ENCODE results near the gene FRMPD2. TPM values are rescaled to one million over a fixed set of nuclear protein-coding genes. Genes with fewer than 3 reads are reported as not detected.
"Not testable (repeated sequence)": the region's sequence is repeated elsewhere in the genome, so short reads cannot be mapped to it uniquely, and the experiment has no call there.

The FRMPD2 gene
- total RNA-seq, 1 experiment from 2014 or later = 1.3 TPM

- no TSS peak for BruUV-seq (replicated peaks)
- intact Hi-C loops (cut with micrococcal nuclease) = no loop called here
- POLR2A ChIA-PET = interaction anchor here (1.2 to 1.8 kb wide), 2 partner anchors 27 to 28 kb away, joined by 3 to 8 read pairs; no protein-coding TSS in a partner anchor
Measured at GRCh38 chr10:48224979-48225560, 49.4 kb downstream of the FRMPD2 start.

GRCh38 chr10:48224296-48224695 lies 50.2 kb downstream of the FRMPD2 start:
- no peaks in the 10 kb centered on the region for H3K9me3 Mint-ChIP-seq (ENCODE audit: unreplicated experiment)
- POLR2A ChIA-PET = no interaction called here
- peaks cover 67% of the 10 kb centered on the region for H3K27me3 Mint-ChIP-seq (ENCODE audit: insufficient read depth, unreplicated experiment)
- CTCF ChIA-PET = interaction anchor here (0.9 kb wide), 1 partner anchor 10 kb away, joined by 3 read pairs; no protein-coding TSS in a partner anchor
- TF ChIP-seq CTCF (IDR thresholded peaks at IDR 0.05; ENCODE audit: unreplicated experiment) = no peak
- BruUV-seq (replicated peaks) = no TSS peak
- peaks cover 8% of the 10 kb centered on the region for H3K4me1 Mint-ChIP-seq (ENCODE audit: insufficient read depth, unreplicated experiment)
- H3K36me3 Mint-ChIP-seq (ENCODE audit: insufficient read depth, unreplicated experiment) = no peaks in the 10 kb centered on the region
- H3K4me3 Mint-ChIP-seq (ENCODE audit: unreplicated experiment) = no peak overlapping the region
- no peak for DNase-seq (ENCODE audit: unreplicated experiment)
- intact Hi-C loops (cut with micrococcal nuclease) = no loop called here
- H3K27ac Mint-ChIP-seq (ENCODE audit: low read depth, unreplicated experiment) = no peak overlapping the region

More at GRCh38 chr10:48224979-48225560, 49.4 kb downstream of the FRMPD2 start:
- H3K4me1 Mint-ChIP-seq (ENCODE audit: insufficient read depth, unreplicated experiment) = peaks cover 8% of the 10 kb centered on the region
- no peaks in the 10 kb centered on the region for H3K9me3 Mint-ChIP-seq (ENCODE audit: unreplicated experiment)
- H3K27ac Mint-ChIP-seq (ENCODE audit: low read depth, unreplicated experiment) = no peak overlapping the region
- CTCF ChIA-PET = interaction anchor here (0.9 to 1.4 kb wide), 2 partner anchors 8 to 11 kb away, joined by 3 read pairs; no protein-coding TSS in a partner anchor
- peaks cover 59% of the 10 kb centered on the region for H3K27me3 Mint-ChIP-seq (ENCODE audit: insufficient read depth, unreplicated experiment)
- H3K36me3 Mint-ChIP-seq (ENCODE audit: insufficient read depth, unreplicated experiment) = no peaks in the 10 kb centered on the region
- peak; percentile 5 for DNase-seq (ENCODE audit: unreplicated experiment)
- no peak overlapping the region for H3K4me3 Mint-ChIP-seq (ENCODE audit: unreplicated experiment)
- no peak for TF ChIP-seq CTCF (IDR thresholded peaks at IDR 0.05; ENCODE audit: unreplicated experiment)

GRCh38 chr10:48221814-48222213 lies 52.7 kb downstream of the FRMPD2 start:
- no peaks in the 10 kb centered on the region for H3K36me3 Mint-ChIP-seq (ENCODE audit: insufficient read depth, unreplicated experiment)

GRCh38 chr10:48221031-48221430 lies 53.5 kb downstream of the FRMPD2 start:
- H3K36me3 Mint-ChIP-seq (ENCODE audit: insufficient read depth, unreplicated experiment); DNase-seq (ENCODE audit: unreplicated experiment); intact Hi-C loops (cut with micrococcal nuclease); BruUV-seq (replicated peaks); CTCF ChIA-PET; H3K4me3 Mint-ChIP-seq (ENCODE audit: unreplicated experiment); H3K27ac Mint-ChIP-seq (ENCODE audit: low read depth, unreplicated experiment); H3K9me3 Mint-ChIP-seq (ENCODE audit: unreplicated experiment); POLR2A ChIA-PET: not testable (repeated sequence)
- peaks cover 11% of the 10 kb centered on the region for H3K4me1 Mint-ChIP-seq (ENCODE audit: insufficient read depth, unreplicated experiment)
- H3K27me3 Mint-ChIP-seq (ENCODE audit: insufficient read depth, unreplicated experiment) = peaks cover 55% of the 10 kb centered on the region

More at GRCh38 chr10:48221814-48222213, 52.7 kb downstream of the FRMPD2 start:
- no peak for DNase-seq (ENCODE audit: unreplicated experiment)
- ChIA-PET POLR2A (interaction anchor here (0.6 kb wide), 1 partner anchor 79 kb away, joined by 5 read pairs; no protein-coding TSS in a partner anchor), CTCF (no interaction called here)
- intact Hi-C loops (cut with micrococcal nuclease) = no loop called here
- Mint-ChIP-seq H3K27me3 (ENCODE audit: insufficient read depth, unreplicated experiment) (peaks cover 62% of the 10 kb centered on the region), H3K9me3 (ENCODE audit: unreplicated experiment) (no peaks in the 10 kb centered on the region), H3K4me3 (ENCODE audit: unreplicated experiment) (no peak overlapping the region), H3K4me1 (ENCODE audit: insufficient read depth, unreplicated experiment) (peaks cover 8% of the 10 kb centered on the region), H3K27ac (ENCODE audit: low read depth, unreplicated experiment) (no peak overlapping the region)
- TF ChIP-seq CTCF (IDR thresholded peaks at IDR 0.05; ENCODE audit: unreplicated experiment) = no peak
- no TSS peak for BruUV-seq (replicated peaks)

All from MCF 10A (cell line).